Measurements from ENCODE around the gene ANKH.

ANKH gene

DNA sequence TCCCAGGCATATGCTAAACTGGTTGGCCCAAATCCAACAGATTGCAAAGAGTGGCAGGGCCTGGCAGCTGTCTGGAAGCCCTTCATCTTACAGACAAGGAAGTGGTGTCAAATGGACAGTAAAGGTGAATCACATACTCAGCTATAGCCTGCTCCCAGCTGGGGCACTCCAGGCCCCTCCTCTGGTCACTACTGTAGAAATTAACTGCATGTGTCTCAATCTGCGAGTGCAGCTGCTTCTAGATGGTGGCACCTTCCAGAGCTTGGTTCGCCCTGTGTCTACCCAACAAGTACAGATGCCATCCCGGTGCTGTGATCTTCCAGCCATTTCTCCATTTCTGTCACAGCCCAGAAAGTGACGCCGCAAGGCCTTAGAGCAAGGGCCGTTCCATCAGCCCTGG is 156.9 kb downstream of the ANKH start:
- H3K4me2 ChIP-seq, result no peak overlapping the region
- no peaks in the 10 kb centered on the region; the same call in 1 of the 2 replicates for H3K36me3 ChIP-seq (ENCODE audit: insufficient read depth)
- H3K4me1 ChIP-seq (ENCODE audit: low read depth, poor library complexity, severe bottlenecking), result no peaks in the 10 kb centered on the region
- H3K27ac ChIP-seq, result no peak overlapping the region
- no peaks in the 10 kb centered on the region for H3K79me2 ChIP-seq (ENCODE audit: insufficient read depth, low read depth)
- TF ChIP-seq, protein P1, sequence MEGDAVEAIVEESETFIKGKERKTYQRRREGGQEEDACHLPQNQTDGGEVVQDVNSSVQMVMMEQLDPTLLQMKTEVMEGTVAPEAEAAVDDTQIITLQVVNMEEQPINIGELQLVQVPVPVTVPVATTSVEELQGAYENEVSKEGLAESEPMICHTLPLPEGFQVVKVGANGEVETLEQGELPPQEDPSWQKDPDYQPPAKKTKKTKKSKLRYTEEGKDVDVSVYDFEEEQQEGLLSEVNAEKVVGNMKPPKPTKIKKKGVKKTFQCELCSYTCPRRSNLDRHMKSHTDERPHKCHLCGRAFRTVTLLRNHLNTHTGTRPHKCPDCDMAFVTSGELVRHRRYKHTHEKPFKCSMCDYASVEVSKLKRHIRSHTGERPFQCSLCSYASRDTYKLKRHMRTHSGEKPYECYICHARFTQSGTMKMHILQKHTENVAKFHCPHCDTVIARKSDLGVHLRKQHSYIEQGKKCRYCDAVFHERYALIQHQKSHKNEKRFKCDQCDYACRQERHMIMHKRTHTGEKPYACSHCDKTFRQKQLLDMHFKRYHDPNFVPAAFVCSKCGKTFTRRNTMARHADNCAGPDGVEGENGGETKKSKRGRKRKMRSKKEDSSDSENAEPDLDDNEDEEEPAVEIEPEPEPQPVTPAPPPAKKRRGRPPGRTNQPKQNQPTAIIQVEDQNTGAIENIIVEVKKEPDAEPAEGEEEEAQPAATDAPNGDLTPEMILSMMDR (conservative IDR thresholded peaks at IDR 0.05; ENCODE audit: low read depth, low read length), result no peak
- H3K4me3 ChIP-seq (IDR thresholded peaks at IDR 0.05; ENCODE audit: insufficient read depth, low read depth, low read length), result no peak overlapping the region
- H2AFZ ChIP-seq (ENCODE audit: low read depth), result no peak overlapping the region
- no peaks in the 10 kb centered on the region for H4K20me1 ChIP-seq (ENCODE audit: insufficient read depth)
- no peak overlapping the region for H3K9ac ChIP-seq
- no peaks in the 10 kb centered on the region for H3K27me3 ChIP-seq (ENCODE audit: insufficient read depth, low read depth)

GRCh38 chr5:14713476-14714390 is 157.8 kb downstream of the ANKH start:
- no peaks in the 10 kb centered on the region; the same call in 1 of the 2 replicates for H3K36me3 ChIP-seq (ENCODE audit: insufficient read depth)
- H3K4me3 ChIP-seq (IDR thresholded peaks at IDR 0.05; ENCODE audit: insufficient read depth, low read depth, low read length), result no peak overlapping the region
- H2AFZ ChIP-seq (ENCODE audit: low read depth), result no peak overlapping the region
- H4K20me1 ChIP-seq (ENCODE audit: insufficient read depth), result no peaks in the 10 kb centered on the region
- H3K27ac ChIP-seq, result no peak overlapping the region
- H3K27me3 ChIP-seq (ENCODE audit: insufficient read depth, low read depth), result no peaks in the 10 kb centered on the region
- TF ChIP-seq, protein P1 (conservative IDR thresholded peaks at IDR 0.05; ENCODE audit: low read depth, low read length), result no peak
- H3K79me2 ChIP-seq (ENCODE audit: insufficient read depth, low read depth), result no peaks in the 10 kb centered on the region
- no peak overlapping the region for H3K9ac ChIP-seq
- no peak overlapping the region for H3K4me2 ChIP-seq
- no peaks in the 10 kb centered on the region for H3K4me1 ChIP-seq (ENCODE audit: low read depth, poor library complexity, severe bottlenecking)

DNA sequence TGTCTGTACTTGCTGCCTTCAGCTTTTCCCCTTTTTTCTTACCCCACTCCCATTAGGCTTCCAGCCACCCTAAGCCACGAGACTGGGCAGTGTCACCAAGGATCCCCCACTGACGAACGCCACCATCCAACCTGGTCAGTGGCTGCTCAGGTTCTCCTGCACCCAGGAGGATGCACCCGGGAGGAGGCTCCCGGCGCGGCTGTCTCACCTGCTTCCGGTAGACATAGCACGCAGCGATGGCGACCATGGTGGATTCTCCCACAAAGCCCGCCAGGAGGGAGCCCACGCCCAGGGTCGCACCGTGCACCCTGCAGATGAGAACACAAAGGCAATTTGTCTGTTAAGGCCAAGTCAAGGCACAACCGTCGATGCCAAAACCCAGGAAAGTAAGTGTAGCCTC is 158.9 kb downstream of the ANKH start:
- Histone ChIP-seq H4K20me1 (ENCODE audit: insufficient read depth) (no peaks in the 10 kb centered on the region), H3K27me3 (ENCODE audit: insufficient read depth, low read depth) (no peaks in the 10 kb centered on the region), H3K4me1 (ENCODE audit: low read depth, poor library complexity, severe bottlenecking) (no peaks in the 10 kb centered on the region), H3K4me2 (no peak overlapping the region), H3K4me3 (IDR thresholded peaks at IDR 0.05; ENCODE audit: insufficient read depth, low read depth, low read length) (no peak overlapping the region), H3K27ac (no peak overlapping the region), H3K79me2 (ENCODE audit: insufficient read depth, low read depth) (no peaks in the 10 kb centered on the region), H2AFZ (ENCODE audit: low read depth) (no peak overlapping the region), H3K9ac (no peak overlapping the region), H3K36me3 (ENCODE audit: insufficient read depth) (no peaks in the 10 kb centered on the region; the same call in 1 of the 2 replicates)
- TF ChIP-seq, protein P1 (conservative IDR thresholded peaks at IDR 0.05; ENCODE audit: low read depth, low read length), result no peak

DNA sequence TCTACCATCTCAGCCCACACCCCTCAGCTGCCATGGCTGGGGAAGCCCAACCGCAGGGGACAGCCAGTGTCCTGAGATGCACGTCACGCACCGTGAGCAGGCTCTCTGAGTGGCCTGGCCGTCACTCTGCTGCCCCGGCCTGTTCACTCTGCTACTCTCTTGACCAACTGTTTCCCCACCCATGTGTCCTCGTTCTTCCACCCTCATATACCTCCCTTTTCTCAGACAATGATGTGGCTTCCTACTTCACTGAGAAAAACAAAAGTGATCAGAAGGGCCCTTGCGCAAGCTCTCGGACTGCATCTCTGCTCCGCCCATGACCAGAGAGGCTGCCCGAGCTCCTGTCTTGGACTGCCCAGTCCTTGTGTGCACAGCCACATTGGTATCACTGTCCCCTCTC is 159.4 kb downstream of the ANKH start:
- H3K9ac ChIP-seq, result no peak overlapping the region
- no peak overlapping the region for H3K4me2 ChIP-seq
- H3K27me3 ChIP-seq (ENCODE audit: insufficient read depth, low read depth), result no peaks in the 10 kb centered on the region
- no peaks in the 10 kb centered on the region for H3K79me2 ChIP-seq (ENCODE audit: insufficient read depth, low read depth)
- H2AFZ ChIP-seq (ENCODE audit: low read depth), result no peak overlapping the region
- H4K20me1 ChIP-seq (ENCODE audit: insufficient read depth), result no peaks in the 10 kb centered on the region
- no peak overlapping the region for H3K27ac ChIP-seq
- H3K4me1 ChIP-seq (ENCODE audit: low read depth, poor library complexity, severe bottlenecking), result no peaks in the 10 kb centered on the region
- TF ChIP-seq, protein P1 (conservative IDR thresholded peaks at IDR 0.05; ENCODE audit: low read depth, low read length), result no peak
- no peak overlapping the region for H3K4me3 ChIP-seq (IDR thresholded peaks at IDR 0.05; ENCODE audit: insufficient read depth, low read depth, low read length)
- H3K36me3 ChIP-seq (ENCODE audit: insufficient read depth), result no peaks in the 10 kb centered on the region; the same call in 1 of the 2 replicates

Data from KMS-11 (cell line).